Panc1 (cell line): ENCODE results near the gene MAGIX. TPM values are rescaled to one million over a fixed set of nuclear protein-coding genes. Genes with fewer than 3 reads are reported as not detected.

Experiments used
- ATAC-seq: fragments of 200-7000 bp; cut with Tn5 transposase; 2 replicates; pipeline ENCODE4 v1.9.1; 2020; ENCODE audit warnings: mild to moderate bottlenecking, moderate library complexity
- BruUV-seq: library from RNA; stranded (reverse); fragments of 400-500 nt; replicated peaks from 2 replicates; lab custom pipeline; 2021; lab: Mats Ljungman, UMichigan
- CTCF ChIA-PET: fragments of 300-600 bp; sonication (Branson Sonifier 250); formaldehyde crosslinking; loops from one replicate; lab custom pipeline; 2022; ENCODE audit warnings: antibody characterized with exemption; lab: Charles Lee
- POLR2A ChIA-PET: fragments of 300-600 bp; sonication (Branson Sonifier 250); formaldehyde crosslinking; loops from one replicate; lab custom pipeline; 2022; ENCODE audit warnings: antibody characterized with exemption; lab: Charles Lee
- DNase-seq: peaks from one replicate; pipeline ENCODE4 v3.0.0-alpha.2; 2010; ENCODE audit warnings: low read depth, low spot score
- H3K27ac ChIP-seq: 2 replicates; pipeline ENCODE4 v1.5.1; 2011; ENCODE audit warnings: mild to moderate bottlenecking, low read length, inconsistent platforms
- H3K27me3 ChIP-seq: fragments of 200-500 bp; sonication (Bioruptor generic); 2 replicates; pipeline ENCODE4 v1.6.0; 2014; ENCODE audit warnings: low read length, inconsistent platforms; ENCODE audit not compliant: control insufficient read depth, insufficient read depth
- H3K36me3 ChIP-seq: fragments of 200-500 bp; sonication (Bioruptor generic); 2 replicates; pipeline ENCODE4 v1.5.1; 2014; ENCODE audit warnings: inconsistent platforms, mild to moderate bottlenecking, low read length, moderate library complexity; ENCODE audit not compliant: control insufficient read depth, insufficient read depth
- H3K4me1 ChIP-seq: 2 replicates; pipeline ENCODE4 v1.5.1; 2011; ENCODE audit warnings: inconsistent platforms, mild to moderate bottlenecking, low read length, moderate library complexity; ENCODE audit not compliant: control insufficient read depth, insufficient read depth
- H3K4me3 ChIP-seq, 2 experiments: 2 replicates each; pipeline ENCODE4 v1.5.1; 2011 to 2012; ENCODE audit warnings: low read depth in 2 of 2, low read length in 2 of 2, mild to moderate bottlenecking in 2 of 2, inconsistent platforms in 1 of 2, moderate library complexity in 1 of 2
- H3K9me3 ChIP-seq: fragments of 200-500 bp; sonication (Bioruptor generic); 2 replicates; pipeline ENCODE4 v1.5.1; 2014; ENCODE audit warnings: low read depth, mild to moderate bottlenecking, inconsistent platforms, low read length, moderate library complexity; ENCODE audit not compliant: control insufficient read depth, insufficient read depth
- POLR2AphosphoS5 ChIP-seq: IDR thresholded peaks from 2 replicates; pipeline ENCODE4 v1.6.1; 2012; ENCODE audit warnings: mild to moderate bottlenecking, low read depth, low read length, moderate library complexity
- SIN3A ChIP-seq: IDR thresholded peaks from 2 replicates; pipeline ENCODE4 v1.6.1; 2012; ENCODE audit warnings: low read depth, mild to moderate bottlenecking, low read length, moderate library complexity, borderline replicate concordance; ENCODE audit not compliant: insufficient read depth
- TCF7L2 ChIP-seq: IDR thresholded peaks from 2 replicates; pipeline ENCODE4 v1.6.1; 2011; ENCODE audit warnings: mild to moderate bottlenecking, low read depth, low read length, inconsistent platforms
- in situ Hi-C: cut with HindIII; loops from 2 replicates; pipeline ENCODE4 v1.10.0; 2016; ENCODE audit warnings: low sequenced_read_pairs, low pct_unique_long_range_greater_than_20kb
- intact Hi-C: fragments of 100-400 bp; cut with micrococcal nuclease; formaldehyde crosslinking; loops from one replicate; pipeline ENCODE4 v1.10.0; 2022; ENCODE audit not compliant: unreplicated experiment
- total RNA-seq: library from RNA; stranded (reverse); gene quantifications from one replicate; pipeline ENCODE4 v1.2.1, GENCODE V29; 2021; ENCODE audit not compliant: unreplicated experiment
- TF ChIP-seq, protein P1 (sequence below), 2 experiments: IDR thresholded peaks; 2 replicates each; pipeline ENCODE4 v1.6.1; 2011 to 2012; ENCODE audit warnings: low read depth in 2 of 2, control low read depth in 1 of 2, low read length in 1 of 2, mild to moderate bottlenecking in 1 of 2, moderate library complexity in 1 of 2; ENCODE audit not compliant: insufficient read depth in 1 of 2
- TF ChIP-seq, protein P2 (sequence below): fragments of 450-650 bp; IDR thresholded peaks from 2 replicates; pipeline ENCODE4 v1.5.1; 2017; ENCODE audit warnings: mild to moderate bottlenecking

The MAGIX gene
- total RNA-seq, 1 experiment from 2014 or later = 3.8 TPM

DNA sequence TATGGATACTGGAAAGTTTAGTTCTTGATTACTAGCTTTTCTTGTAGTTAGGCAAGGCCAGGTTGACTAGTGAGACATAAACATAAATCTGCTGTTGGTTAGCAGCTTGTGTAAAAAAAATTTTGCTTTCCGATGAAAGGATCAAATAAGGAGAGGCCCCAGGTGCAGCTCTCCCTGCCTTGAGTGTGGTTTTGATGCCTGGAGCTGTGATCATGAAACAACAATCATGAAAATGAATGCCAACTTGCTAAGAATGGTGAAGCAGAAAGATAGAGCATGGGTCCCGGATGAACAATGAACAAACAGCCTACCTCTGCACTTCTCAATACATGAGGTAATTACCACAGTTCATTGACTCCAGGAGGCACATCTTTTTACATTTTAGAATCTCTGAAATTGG lies 51.9 kb downstream of the MAGIX start:
- Histone ChIP-seq H3K27me3 (no peaks in the 10 kb centered on the region), H3K27ac (no peak overlapping the region), H3K9me3 (no peaks in the 10 kb centered on the region), H3K4me1 (no peaks in the 10 kb centered on the region), H3K36me3 (no peaks in the 10 kb centered on the region), H3K4me3 (no peak overlapping the region)
- no peak for ATAC-seq
- no peak for TF ChIP-seq SIN3A
- TF ChIP-seq TCF7L2 = no peak
- TF ChIP-seq, protein P1, sequence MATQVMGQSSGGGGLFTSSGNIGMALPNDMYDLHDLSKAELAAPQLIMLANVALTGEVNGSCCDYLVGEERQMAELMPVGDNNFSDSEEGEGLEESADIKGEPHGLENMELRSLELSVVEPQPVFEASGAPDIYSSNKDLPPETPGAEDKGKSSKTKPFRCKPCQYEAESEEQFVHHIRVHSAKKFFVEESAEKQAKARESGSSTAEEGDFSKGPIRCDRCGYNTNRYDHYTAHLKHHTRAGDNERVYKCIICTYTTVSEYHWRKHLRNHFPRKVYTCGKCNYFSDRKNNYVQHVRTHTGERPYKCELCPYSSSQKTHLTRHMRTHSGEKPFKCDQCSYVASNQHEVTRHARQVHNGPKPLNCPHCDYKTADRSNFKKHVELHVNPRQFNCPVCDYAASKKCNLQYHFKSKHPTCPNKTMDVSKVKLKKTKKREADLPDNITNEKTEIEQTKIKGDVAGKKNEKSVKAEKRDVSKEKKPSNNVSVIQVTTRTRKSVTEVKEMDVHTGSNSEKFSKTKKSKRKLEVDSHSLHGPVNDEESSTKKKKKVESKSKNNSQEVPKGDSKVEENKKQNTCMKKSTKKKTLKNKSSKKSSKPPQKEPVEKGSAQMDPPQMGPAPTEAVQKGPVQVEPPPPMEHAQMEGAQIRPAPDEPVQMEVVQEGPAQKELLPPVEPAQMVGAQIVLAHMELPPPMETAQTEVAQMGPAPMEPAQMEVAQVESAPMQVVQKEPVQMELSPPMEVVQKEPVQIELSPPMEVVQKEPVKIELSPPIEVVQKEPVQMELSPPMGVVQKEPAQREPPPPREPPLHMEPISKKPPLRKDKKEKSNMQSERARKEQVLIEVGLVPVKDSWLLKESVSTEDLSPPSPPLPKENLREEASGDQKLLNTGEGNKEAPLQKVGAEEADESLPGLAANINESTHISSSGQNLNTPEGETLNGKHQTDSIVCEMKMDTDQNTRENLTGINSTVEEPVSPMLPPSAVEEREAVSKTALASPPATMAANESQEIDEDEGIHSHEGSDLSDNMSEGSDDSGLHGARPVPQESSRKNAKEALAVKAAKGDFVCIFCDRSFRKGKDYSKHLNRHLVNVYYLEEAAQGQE (IDR thresholded peaks at IDR 0.05; ENCODE audit: insufficient read depth in 1 of 2, low read depth in 2 of 2, low read length in 1 of 2) = no peak
- in situ Hi-C loops (no loop called here), intact Hi-C loops (no loop called here)
- CTCF ChIA-PET = no interaction called here
- no peak for DNase-seq
- no TSS peak for BruUV-seq
- POLR2A ChIA-PET = no interaction called here

DNA sequence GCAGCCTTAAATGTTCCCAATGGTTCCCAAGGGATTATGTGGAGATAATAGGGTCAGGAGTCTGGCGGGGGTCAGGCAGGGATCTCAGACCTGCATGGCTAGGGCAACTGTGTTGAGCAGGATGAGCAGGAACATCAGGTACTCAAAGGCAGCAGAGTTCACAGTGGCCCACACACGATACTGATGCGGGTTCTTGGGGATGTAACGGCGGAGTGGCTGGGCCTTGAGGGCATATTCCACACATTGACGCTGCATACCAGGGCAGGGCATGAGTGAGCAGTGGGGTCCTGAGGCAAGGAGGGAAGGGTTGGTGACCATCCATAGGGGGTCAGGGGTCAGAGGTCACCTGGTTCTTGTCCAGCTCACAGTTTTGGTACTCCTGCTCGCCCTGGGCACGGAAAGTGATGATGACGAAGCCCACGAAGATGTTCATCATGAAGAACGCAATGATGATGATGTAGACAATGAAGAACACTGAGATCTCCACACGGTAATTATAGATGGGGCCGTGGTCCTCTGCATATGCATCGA lies 52.5 kb downstream of the MAGIX start:
- ChIA-PET POLR2A (no interaction called here), CTCF (no interaction called here)

More for the DNA sequence above, 52.5 kb downstream of the MAGIX start:
- Histone ChIP-seq H3K4me3 (no peak overlapping the region), H3K4me1 (no peaks in the 10 kb centered on the region), H3K36me3 (no peaks in the 10 kb centered on the region), H3K27ac (no peak overlapping the region), H3K9me3 (no peaks in the 10 kb centered on the region), H3K27me3 (no peaks in the 10 kb centered on the region)
- TF ChIP-seq TCF7L2 (no peak), POLR2AphosphoS5 (no peak), SIN3A (no peak)
- TF ChIP-seq, protein P1 (IDR thresholded peaks at IDR 0.05; ENCODE audit: insufficient read depth in 1 of 2, low read depth in 2 of 2, low read length in 1 of 2) = no peak
- TF ChIP-seq, protein P2, sequence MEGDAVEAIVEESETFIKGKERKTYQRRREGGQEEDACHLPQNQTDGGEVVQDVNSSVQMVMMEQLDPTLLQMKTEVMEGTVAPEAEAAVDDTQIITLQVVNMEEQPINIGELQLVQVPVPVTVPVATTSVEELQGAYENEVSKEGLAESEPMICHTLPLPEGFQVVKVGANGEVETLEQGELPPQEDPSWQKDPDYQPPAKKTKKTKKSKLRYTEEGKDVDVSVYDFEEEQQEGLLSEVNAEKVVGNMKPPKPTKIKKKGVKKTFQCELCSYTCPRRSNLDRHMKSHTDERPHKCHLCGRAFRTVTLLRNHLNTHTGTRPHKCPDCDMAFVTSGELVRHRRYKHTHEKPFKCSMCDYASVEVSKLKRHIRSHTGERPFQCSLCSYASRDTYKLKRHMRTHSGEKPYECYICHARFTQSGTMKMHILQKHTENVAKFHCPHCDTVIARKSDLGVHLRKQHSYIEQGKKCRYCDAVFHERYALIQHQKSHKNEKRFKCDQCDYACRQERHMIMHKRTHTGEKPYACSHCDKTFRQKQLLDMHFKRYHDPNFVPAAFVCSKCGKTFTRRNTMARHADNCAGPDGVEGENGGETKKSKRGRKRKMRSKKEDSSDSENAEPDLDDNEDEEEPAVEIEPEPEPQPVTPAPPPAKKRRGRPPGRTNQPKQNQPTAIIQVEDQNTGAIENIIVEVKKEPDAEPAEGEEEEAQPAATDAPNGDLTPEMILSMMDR = no peak
- intact Hi-C loops (no loop called here), in situ Hi-C loops (no loop called here)
- DNase-seq = no peak
- no TSS peak for BruUV-seq
- ATAC-seq = no peak

Other genes with a start within 250 kb of the MAGIX start
- gene PIM2, start 243.7 kb upstream of the MAGIX start, total RNA-seq = 52.6 TPM
- 59.5 TPM for gene OTUD5, start 205.2 kb upstream of the MAGIX start, total RNA-seq
- 5.5 TPM for gene KCND1, start 190.9 kb upstream of the MAGIX start, total RNA-seq
- 51.0 TPM for gene GRIPAP1, start 160.5 kb upstream of the MAGIX start, total RNA-seq
- 45.9 TPM for gene TFE3, start 119.4 kb upstream of the MAGIX start, total RNA-seq
- 11.0 TPM for gene CCDC120, start 103.8 kb upstream of the MAGIX start, total RNA-seq
- 36.3 TPM for gene PRAF2, start 88.8 kb upstream of the MAGIX start, total RNA-seq
- gene WDR45, start 82.9 kb upstream of the MAGIX start, total RNA-seq = 49.3 TPM
- 28.0 TPM for gene GPKOW, start 39.0 kb upstream of the MAGIX start, total RNA-seq
- gene PLP2, start 9.1 kb downstream of the MAGIX start, total RNA-seq = 293 TPM
- 40.1 TPM for gene PRICKLE3, start 23.6 kb downstream of the MAGIX start, total RNA-seq
- gene SYP, start 37.4 kb downstream of the MAGIX start, total RNA-seq = 12.4 TPM
- gene CACNA1F, start 70.6 kb downstream of the MAGIX start, total RNA-seq = not detected
- gene CCDC22, start 72.7 kb downstream of the MAGIX start, total RNA-seq = 22.8 TPM
- gene FOXP3, start 102.0 kb downstream of the MAGIX start, total RNA-seq = 0.26 TPM
- 8.3 TPM for gene PPP1R3F, start 107.0 kb downstream of the MAGIX start, total RNA-seq
- not detected for gene GAGE10, start 140.9 kb downstream of the MAGIX start, total RNA-seq
- 1.1 TPM for gene GAGE12J, start 159.3 kb downstream of the MAGIX start, total RNA-seq
- gene GAGE13, start 168.8 kb downstream of the MAGIX start, total RNA-seq = not detected